HepG2 (cell line): ENCODE data around the gene ALDH2. TPM values are rescaled to one million over a fixed set of nuclear protein-coding genes. Genes with fewer than 3 reads are reported as not detected.

Experiments used
- FOSL2 ChIP-seq: sonication (generic); formaldehyde crosslinking; IDR thresholded peaks from 2 replicates; pipeline ENCODE4 v1.4.0; 2020; ENCODE audit warnings: missing genetic modification reagents
- GABPA ChIP-seq, 2 experiments: IDR thresholded peaks; 2 replicates each; pipeline ENCODE4 v1.6.1; 2011 to 2016; ENCODE audit warnings: low read depth in 2 of 2, low read length in 1 of 2, missing biosample characterization in 1 of 2, missing genetic modification characterization in 1 of 2
- IKZF4 ChIP-seq: sonication (generic); formaldehyde crosslinking; IDR thresholded peaks from 2 replicates; pipeline ENCODE4 v1.5.1; 2020; ENCODE audit warnings: borderline replicate concordance, mild to moderate bottlenecking, low read depth, missing genetic modification reagents; ENCODE audit errors: not compliant biosample characterization
- ISX ChIP-seq: sonication (generic); formaldehyde crosslinking; conservative IDR thresholded peaks from 2 replicates; pipeline ENCODE4 v1.5.0; 2020; ENCODE audit warnings: missing genetic modification reagents
- KDM1A ChIP-seq: IDR thresholded peaks from 2 replicates; pipeline ENCODE4 v1.6.1; 2016; ENCODE audit warnings: missing compliant biosample characterization
- KLF16 ChIP-seq, 2 experiments: sonication (generic) in 1 of 2; formaldehyde crosslinking in 1 of 2; IDR thresholded peaks; 2 replicates each; pipeline versions ENCODE4 v1.6.1 to v1.8.0; 2016 to 2023; ENCODE audit warnings: missing genetic modification reagents in 2 of 2, missing compliant biosample characterization in 1 of 2
- POGK ChIP-seq: sonication (generic); formaldehyde crosslinking; conservative IDR thresholded peaks from 2 replicates; pipeline ENCODE4 v1.8.0; 2022; ENCODE audit warnings: mild to moderate bottlenecking, moderate library complexity, missing genetic modification reagents
- POGZ ChIP-seq: sonication (generic); formaldehyde crosslinking; IDR thresholded peaks from 2 replicates; pipeline ENCODE4 v1.4.0; 2020; ENCODE audit warnings: mild to moderate bottlenecking, missing genetic modification reagents
- REPIN1 ChIP-seq: sonication (generic); formaldehyde crosslinking; IDR thresholded peaks from 2 replicates; pipeline ENCODE4 v1.8.0; 2022; ENCODE audit warnings: missing genetic modification reagents, low read depth, mild to moderate bottlenecking, borderline replicate concordance
- SAP130 ChIP-seq: IDR thresholded peaks from 2 replicates; pipeline ENCODE4 v1.6.1; 2016; ENCODE audit warnings: low read depth
- SNAPC5 ChIP-seq: sonication (generic); formaldehyde crosslinking; IDR thresholded peaks from 2 replicates; pipeline ENCODE4 v1.8.1; 2023; ENCODE audit warnings: mild to moderate bottlenecking, missing genetic modification reagents, borderline replicate concordance
- TMF1 ChIP-seq: sonication (generic); formaldehyde crosslinking; IDR thresholded peaks from 2 replicates; pipeline ENCODE4 v1.8.1; 2022; ENCODE audit warnings: low read depth, missing genetic modification reagents
- ZBTB40 ChIP-seq, 2 experiments: fragments of 450-650 bp in 1 of 2; sonication (generic) in 1 of 2; formaldehyde crosslinking in 1 of 2; IDR thresholded peaks; 2 replicates each; pipeline versions ENCODE4 v1.6.1 to v1.8.0; 2016 to 2022; ENCODE audit warnings: antibody characterized with exemption in 1 of 2, mild to moderate bottlenecking in 1 of 2, missing genetic modification reagents in 1 of 2
- ZNF414 ChIP-seq: sonication (generic); formaldehyde crosslinking; IDR thresholded peaks from 2 replicates; pipeline ENCODE4 v1.5.0; 2020; ENCODE audit warnings: missing genetic modification reagents
- polyA plus RNA-seq, 8 experiments: library from polyadenylated mRNA; depleted of rRNA in 3 of 8; stranded (reverse) in 7 of 8; unstranded in 1 of 8; fragments of >200 nt; fragmentation: Illumina TruSeq in 4 of 8; extraction: Trizol in 4 of 8; gene quantifications; 2 replicates each; pipeline versions ENCODE4 v1.2.1 to v1.2.3, GENCODE V29; 2011 to 2016; ENCODE audit warnings: low read depth in 4 of 8, missing spikeins in 1 of 8, mixed read lengths in 1 of 8; ENCODE audit not compliant: insufficient read depth in 1 of 8
- total RNA-seq, 5 experiments: library from RNA; depleted of rRNA; stranded (reverse); fragments of >200 nt; fragmentation: Illumina TruSeq; extraction: Trizol; gene quantifications; 2 replicates each; pipeline ENCODE4 v1.2.3, GENCODE V29; 2016; ENCODE audit warnings: low read depth in 1 of 5

The ALDH2 gene
- total and polyA plus RNA-seq, 2 of the 13 experiments (the other 11 are each of a cell fraction or from before 2014, with no cell fraction given) = 78.8 to 103 TPM

GRCh38 chr12:111777345-111778045, 10.8 kb downstream of the ALDH2 start (continued):
- TF ChIP-seq ZNF414 (CRISPR knock-in tag) (0 out of 2 replicates have a peak, but pooled peaks have one; percentile 62), POGK (CRISPR knock-in tag) (peak; percentile 57; the same call in 1 of the 2 replicates), FOSL2 (CRISPR knock-in tag) (peak; percentile 67), IKZF4 (CRISPR knock-in tag) (no peak), ISX (CRISPR knock-in tag) (no peak), SAP130 (CRISPR knock-in tag) (peak; percentile 73), POGZ (peak; percentile 29; the same call in 1 of the 2 replicates), TMF1 (no peak), KDM1A (CRISPR knock-in tag) (0 out of 2 replicates have a peak, but pooled peaks have one; percentile 18), REPIN1 (peak; percentile 79), ZBTB40 (IDR thresholded peaks at IDR 0.05) (no peak), ZBTB40 (CRISPR knock-in tag; IDR thresholded peaks at IDR 0.05) (peak; percentile 42), SNAPC5 (no peak), GABPA (IDR thresholded peaks at IDR 0.05; ENCODE audit: low read depth, low read length) (no peak), GABPA (CRISPR knock-in tag; IDR thresholded peaks at IDR 0.05; ENCODE audit: low read depth) (peak; percentile 49; the same call in 1 of the 2 replicates), KLF16 (CRISPR knock-in tag; IDR thresholded peaks at IDR 0.05) (peak in 1 of 2 experiments; percentile 88; a peak in 2 of 4 replicates)
